Measurements from ENCODE around the gene SLC5A1.
"Not testable (repeated sequence)": the region's sequence is repeated elsewhere in the genome, so short reads cannot be mapped to it uniquely, and the experiment has no call there.

SLC5A1 gene

DNA sequence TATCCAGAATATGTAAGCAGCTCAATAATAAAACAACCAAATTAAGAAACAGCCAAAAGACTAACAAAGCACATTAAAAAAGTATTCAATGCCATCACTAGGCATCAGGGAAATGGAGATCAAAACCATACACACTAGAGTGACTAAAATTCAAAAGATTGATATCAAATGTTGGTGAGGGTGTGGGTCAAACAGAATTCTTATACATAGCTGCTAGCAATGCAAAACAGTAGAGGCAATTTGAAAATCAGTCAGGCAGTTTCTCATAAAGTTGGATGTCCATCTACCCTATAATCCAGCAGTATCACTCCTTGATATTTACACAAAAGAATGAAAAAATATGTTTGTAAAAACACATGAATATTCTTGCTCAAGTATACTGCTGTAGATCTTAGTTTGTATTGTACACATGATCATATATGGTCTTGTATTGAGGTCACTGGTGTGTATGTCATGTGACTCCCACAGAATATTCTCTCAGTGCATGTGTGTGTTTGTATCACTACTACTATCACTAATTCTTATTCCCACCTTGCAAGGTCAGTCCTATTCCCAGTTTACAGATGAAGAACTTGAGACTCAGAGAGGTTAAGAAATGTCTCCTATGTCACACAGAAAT is 54.9 kb downstream of the SLC5A1 start:
- FAIRE-seq = no peak

- FAIRE-seq = no peak
Measured at GRCh38 chr22:32100711-32101110, 57.6 kb downstream of the SLC5A1 start.

DNA sequence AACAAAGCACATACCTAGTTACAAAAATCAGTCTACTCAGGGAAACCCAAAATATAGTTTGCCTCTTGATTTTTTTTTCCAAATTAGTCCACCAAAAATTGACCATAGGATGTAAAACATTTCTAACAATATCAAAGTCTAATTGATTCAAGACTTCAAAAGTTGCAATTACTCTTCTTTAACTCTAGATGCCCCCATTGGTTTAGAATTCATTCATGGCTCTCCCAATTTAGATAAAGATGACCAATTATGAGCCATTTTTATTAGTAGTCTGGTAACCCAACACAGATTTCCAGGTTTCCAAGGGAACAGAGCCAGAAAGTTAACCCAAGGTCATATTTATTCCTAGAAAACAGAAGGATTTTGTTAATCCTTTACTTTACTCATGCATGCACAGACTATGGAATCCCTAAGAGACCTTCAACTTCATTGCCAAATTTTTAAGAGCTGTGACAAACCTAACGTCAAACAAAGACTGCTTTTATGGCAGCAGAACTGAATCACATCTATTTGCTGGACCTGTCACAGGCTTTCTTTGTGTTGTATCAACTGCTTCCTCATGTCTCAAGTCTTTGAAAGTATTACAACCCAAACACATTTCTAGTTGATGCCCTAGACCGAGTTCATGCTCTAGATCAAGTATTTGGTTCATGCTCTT is 60.7 kb downstream of the SLC5A1 start:
- no peak for FAIRE-seq

DNA sequence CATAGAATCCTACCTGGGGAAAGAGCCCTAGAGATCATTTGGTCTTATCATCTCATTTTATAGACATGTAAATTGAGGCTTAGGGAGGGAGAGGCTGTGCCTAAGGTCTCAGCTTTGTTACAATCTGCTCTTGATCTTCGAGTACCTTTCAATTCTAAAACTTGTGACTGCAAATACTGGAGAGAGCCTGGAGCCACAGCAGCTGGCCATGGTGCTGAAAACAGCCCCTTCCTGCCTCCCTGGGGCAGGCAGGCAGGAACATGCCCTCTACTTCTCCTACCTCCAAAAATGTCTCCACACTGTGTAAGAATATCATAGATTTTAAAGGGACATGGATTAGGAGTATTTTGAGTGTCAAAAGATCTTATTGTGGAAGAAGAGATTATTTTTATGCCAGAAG is 63.9 kb downstream of the SLC5A1 start:
- FAIRE-seq = no peak

DNA sequence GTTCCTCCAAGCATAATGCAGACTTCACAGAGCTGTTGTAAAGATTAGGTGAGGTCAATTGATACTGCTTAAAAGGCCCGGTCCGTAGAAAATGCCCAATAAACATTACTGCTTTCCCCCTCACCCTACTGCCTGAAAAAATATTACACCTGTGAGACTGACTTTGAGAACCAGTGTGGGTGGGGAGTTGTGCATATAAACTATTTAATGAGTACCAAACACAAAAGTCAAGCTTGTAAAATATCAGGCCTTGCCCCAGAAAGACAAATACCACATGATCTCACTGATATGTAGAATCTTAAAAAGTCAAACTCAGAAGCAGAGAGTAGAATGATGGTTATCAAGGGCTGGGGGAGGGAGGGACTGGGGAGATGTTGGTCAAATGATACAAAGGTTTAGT is 69.3 kb downstream of the SLC5A1 start:
- no peak for FAIRE-seq

DNA sequence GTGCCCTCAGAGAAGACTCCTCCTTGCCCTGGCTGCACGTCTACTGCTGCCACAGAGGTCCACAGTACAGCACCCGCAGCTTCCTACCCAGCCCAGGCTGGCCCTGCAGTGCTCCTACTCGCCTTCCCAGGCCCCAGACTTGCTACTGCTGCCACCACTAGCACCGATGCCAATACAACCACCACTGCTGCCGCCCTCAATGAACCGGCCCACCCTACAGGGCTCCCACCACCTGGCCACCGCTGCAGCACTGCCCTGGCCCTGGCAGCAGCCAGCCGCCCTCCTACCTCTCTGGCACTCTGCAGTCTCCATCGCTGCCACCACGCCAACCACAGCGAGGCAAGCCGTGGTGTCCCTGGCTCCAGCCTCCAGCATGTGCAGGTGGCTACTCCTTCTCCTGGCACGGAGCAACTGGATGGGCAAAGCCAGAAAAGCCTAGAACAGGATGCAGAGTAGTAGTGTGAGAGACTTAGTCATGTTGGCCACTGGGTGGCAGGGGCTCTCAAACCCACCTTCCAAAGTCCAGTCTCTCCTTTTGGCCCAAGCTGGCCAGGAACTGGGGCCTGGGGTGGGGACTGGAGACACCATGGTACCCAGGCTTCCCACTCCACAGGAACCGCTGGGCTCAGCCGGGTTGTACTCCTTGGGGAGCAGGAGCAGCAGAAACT is 76.6 kb downstream of the SLC5A1 start:
- FAIRE-seq = no peak

- no peak for FAIRE-seq
Measured at GRCh38 chr22:32120603-32121002, 77.5 kb downstream of the SLC5A1 start.

DNA sequence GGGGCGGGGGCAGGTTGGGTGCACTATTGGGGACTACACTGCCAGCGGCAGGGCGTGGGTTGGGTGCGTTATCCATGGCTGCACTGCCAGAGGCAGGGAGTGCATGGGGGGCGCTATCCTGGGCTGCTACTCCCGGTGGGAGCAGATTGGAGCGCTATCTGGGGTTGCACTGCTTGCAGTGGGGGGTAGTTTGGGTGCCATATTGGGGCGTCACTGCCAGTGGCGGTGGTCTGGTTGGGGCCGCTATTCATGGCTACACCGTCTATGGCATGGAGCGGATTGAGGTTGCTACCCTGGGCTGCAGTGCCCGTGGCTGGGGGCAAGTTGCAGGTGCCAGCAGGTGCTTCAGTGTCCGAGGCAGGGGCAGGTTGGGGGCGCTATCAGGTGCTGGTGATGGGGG is 79.8 kb downstream of the SLC5A1 start:
- FAIRE-seq = no peak

- no peak for FAIRE-seq
Measured at GRCh38 chr22:32123657-32124056, 80.6 kb downstream of the SLC5A1 start.

DNA sequence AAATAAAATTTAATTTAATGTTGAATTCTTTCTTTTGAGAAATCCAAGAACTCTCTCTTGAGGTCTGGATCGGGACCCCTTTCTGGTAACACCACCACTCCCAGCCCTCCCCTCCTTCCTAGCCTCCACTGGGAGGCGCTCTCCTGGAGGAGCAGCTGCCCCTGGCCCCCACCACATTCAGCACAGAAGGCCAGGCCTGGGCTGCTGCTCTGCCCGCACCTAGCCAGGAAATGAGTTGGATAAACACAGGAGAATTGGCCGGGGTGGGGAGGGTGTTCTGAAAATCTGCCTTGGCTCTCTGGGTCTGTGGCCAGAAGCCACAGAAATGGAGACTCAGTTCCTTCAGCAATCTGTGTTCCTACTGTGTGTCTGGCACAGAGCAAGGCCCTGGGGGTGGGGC is 84.8 kb downstream of the SLC5A1 start:
- FAIRE-seq = no peak

GRCh38 chr22:32130464-32130863 is 87.4 kb downstream of the SLC5A1 start:
- FAIRE-seq = no peak

GRCh38 chr22:32132126-32132525 is 89.1 kb downstream of the SLC5A1 start:
- no peak for FAIRE-seq

- FAIRE-seq = no peak
Measured at GRCh38 chr22:32132783-32133182, 89.7 kb downstream of the SLC5A1 start.

DNA sequence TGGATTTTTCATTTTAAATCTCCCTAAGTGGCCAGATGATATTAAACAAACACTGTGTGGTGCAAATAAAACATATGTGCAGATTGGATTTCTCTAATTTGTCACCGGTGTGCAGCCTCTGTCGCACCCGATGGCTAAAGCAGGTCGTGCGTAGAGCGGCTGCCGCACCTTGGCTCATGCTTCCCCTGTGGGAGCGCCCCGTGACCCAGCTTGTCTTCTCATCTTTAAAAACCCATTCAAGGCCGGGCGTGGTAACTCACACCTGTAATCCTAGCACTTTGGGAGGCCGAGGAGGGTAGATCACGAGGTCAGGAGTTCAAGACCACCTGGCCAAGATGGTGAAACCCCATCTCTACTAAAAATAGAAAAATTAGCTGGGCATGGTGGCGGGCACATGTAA is 91.7 kb downstream of the SLC5A1 start:
- not testable (repeated sequence) for FAIRE-seq

- not testable (repeated sequence) for FAIRE-seq
Measured at GRCh38 chr22:32135958-32136357, 92.9 kb downstream of the SLC5A1 start.

DNA sequence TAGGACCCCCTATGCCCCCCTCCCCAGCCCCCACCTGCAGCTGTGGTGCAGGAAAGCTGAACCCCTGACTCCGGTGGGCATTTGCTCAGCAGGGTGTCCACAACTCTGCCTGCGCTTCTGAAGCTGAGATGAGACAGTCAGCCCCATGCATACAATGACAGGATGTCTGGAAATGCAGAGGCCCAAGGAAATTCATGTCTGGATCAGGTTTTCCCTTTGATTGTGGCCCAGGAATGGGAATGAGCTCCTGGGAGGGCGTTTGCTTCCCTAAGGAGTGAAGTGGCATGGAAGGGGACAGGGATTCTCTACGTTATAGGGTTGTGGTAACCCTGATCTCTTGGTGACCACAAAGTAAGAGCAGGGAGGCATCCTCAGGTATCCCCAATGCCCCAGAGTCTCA is 93.8 kb downstream of the SLC5A1 start:
- not testable (repeated sequence) for FAIRE-seq

DNA sequence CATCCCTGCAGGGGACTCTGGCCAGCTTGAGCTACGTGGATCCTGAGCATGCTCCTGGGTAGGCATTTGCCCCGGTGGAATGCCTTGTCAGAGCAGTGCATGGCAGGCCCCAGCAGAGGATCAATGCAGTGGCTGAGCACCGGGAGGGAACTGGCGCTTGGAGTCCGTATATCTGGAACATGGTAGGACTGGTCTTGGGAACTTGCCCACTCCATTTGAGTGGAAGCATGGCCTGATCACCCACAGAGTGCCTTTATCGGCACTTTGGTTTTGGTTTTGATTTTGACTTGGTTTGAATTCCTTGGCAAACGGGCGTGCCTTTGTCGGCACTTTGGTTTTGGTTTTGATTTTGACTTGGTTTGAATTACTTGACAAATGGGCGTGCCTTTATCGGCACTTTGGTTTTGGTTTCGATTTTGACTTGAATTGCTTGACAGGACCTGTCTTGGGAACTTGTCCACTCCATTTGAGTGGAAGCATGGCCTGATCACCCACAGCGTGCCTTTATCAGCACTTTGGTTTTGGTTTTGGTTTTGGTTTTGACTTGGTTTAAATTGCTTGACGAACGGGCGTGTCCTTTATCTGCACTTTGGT is 94.8 kb downstream of the SLC5A1 start:
- not testable (repeated sequence) for FAIRE-seq

GRCh38 chr22:32138576-32138975 is 95.5 kb downstream of the SLC5A1 start:
- not testable (repeated sequence) for FAIRE-seq

DNA sequence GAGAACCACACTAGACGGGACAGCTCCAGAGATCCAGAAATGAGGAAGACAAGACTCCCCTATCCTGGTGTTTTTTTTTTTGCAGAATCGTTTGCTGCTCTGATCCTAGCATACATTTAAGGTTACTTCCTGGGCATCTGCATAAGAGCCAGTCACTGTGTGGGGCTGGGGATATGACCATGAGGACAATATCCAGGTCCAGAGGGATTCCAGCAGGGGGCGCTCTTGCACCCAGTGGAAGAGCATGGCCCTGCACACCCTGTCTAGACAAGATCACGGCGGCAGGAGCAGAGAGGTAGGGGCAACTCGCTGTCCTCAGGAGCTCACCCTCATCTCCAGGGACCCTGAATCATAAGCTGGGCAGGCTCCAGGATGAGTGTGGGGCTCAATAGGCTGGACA is 97.6 kb downstream of the SLC5A1 start:
- not testable (repeated sequence) for FAIRE-seq

DNA sequence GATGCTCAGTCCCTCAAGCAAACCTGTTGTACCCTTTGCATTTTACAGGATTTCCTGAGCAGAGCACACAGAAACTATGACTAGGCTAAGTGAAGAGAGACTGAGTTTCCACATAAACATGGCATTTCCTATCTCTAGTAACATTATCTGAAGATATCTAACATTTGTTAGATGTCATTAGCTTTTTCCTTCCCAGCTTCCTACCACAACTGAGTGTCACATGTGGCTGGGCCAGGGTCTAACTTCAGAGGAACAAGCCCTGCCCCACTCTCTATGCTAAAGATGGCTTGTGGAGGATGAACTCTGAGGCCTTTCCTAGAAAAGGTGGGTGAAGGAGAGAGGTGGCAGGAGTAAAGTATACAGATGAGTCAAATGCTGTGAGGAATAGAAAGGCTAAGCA is 99.5 kb downstream of the SLC5A1 start:
- FAIRE-seq = no peak

DNA sequence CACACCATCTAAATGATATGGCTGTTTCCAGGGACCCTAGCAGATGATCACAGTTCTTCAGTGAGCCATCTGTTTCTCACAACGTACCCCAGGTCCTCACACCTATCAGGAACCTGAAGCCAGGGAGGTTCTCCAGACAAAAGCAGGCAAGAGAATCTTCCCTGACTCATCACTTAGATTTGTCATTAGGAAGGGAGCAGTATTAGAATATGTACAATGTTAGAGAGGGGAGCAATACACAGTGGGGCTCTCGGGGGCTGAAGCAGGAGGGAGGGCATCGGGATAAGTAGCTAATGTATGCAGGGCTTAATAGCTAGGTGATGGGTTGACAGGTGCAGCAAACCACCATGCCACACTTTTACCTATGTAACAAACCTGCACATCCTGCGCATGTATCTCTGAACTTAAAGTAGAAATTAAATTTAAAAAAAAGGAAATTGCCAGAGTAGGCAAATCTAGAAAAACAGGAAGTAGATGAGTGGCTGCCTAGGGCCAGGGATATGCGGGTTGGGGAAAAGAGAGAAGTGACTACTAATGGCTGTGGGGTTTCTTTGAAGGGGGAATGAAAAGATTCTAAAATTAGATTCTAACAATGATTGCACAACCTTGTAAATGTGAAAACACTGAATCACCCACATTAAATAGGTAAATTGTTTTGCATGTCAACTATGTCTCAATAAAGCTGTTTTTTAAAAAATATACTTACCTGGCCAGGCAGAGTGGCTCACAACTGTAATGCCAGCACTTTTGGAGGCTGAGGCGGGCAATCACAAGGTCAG is 101.6 kb downstream of the SLC5A1 start:
- no peak for FAIRE-seq

DNA sequence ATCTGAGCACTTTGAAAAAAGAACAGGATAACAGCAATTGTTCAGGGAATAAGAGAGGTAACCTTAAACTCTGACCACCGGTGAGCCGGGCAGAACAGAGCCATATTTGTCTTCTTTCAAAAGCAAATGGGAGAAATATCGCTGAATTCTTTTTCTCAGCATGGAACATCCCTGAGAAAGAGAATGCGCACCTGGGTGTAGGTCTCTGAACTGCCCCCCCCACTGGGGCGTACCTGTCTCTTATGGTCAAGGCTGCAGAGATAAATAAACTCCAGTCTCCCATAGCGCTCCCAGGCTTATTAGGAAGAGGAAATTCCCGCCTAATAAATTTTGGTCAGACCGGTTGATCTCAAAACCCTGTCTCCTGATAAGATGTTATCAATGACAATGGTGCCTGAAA is 104.1 kb downstream of the SLC5A1 start:
- FAIRE-seq = not testable (repeated sequence)

DNA sequence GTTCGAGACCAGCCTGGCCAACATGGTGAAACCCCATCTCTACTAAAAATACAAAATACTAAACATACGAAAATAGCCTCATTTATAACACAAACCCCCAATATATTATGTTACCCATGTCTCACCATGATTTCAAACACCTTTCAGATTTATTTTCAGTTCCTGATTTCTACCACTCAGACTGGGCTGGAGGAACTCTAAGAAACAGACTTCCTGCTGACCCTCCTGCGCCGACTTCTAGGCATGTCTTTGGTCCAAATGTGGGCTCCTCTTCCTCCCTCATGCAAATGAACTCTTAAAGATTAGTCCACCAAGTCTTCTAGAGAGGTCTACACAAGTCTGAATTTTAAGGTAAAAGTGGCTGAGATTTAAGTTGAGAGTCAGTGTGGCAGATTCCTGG is 105.3 kb downstream of the SLC5A1 start:
- FAIRE-seq = not testable (repeated sequence)

All from G401.6 (cell line).